Spinal cord (tissue), 10 donors: ENCODE measurements around the gene CMIP. TPM values are rescaled to one million over a fixed set of nuclear protein-coding genes. Genes with fewer than 3 reads are reported as not detected.

ENCODE experiments used
- DNase-seq, 6 donors: peaks; one replicate each; pipeline versions ENCODE4 v3.0.0 to v3.0.0-alpha.2; 2013 to 2015; ENCODE audit warnings: low spot score in 6 of 6, low read depth in 4 of 6
- H3K27ac ChIP-seq: one replicate; pipeline ENCODE4 v1.5.1; 2013; ENCODE audit warnings: low read depth, low read length, control low read depth
- H3K27me3 ChIP-seq: one replicate; pipeline ENCODE4 v1.6.1; 2013; ENCODE audit warnings: low read length; ENCODE audit not compliant: control insufficient read depth, insufficient read depth
- H3K36me3 ChIP-seq: one replicate; pipeline ENCODE4 v1.6.1; 2013; ENCODE audit warnings: low read length; ENCODE audit not compliant: control insufficient read depth, insufficient read depth
- H3K4me1 ChIP-seq: one replicate; pipeline ENCODE4 v1.6.1; 2013; ENCODE audit warnings: low read length; ENCODE audit not compliant: control insufficient read depth, insufficient read depth
- H3K4me3 ChIP-seq: one replicate; pipeline ENCODE4 v1.5.1; 2013; ENCODE audit warnings: low read depth, low read length, control low read depth
- H3K9me3 ChIP-seq: one replicate; pipeline ENCODE4 v1.6.1; 2013; ENCODE audit warnings: low read length; ENCODE audit not compliant: control insufficient read depth, insufficient read depth
- WGBS: methylation state at CpG from one replicate; pipeline ENCODE4 v1.1.5; 2013; ENCODE audit warnings: missing lambda C conversion rate; ENCODE audit not compliant: insufficient coverage; 5-methylcytosine and 5-hydroxymethylcytosine counted together
- polyA plus RNA-seq, 2 donors: library from polyadenylated mRNA; unstranded; fragments of 120-200 nt; gene quantifications; one replicate each; pipeline ENCODE4 v1.2.1, GENCODE V29; 2013; ENCODE audit not compliant: insufficient read length in 2 of 2
- total RNA-seq, 2 donors: library from RNA; depleted of rRNA in 1 of 2; stranded (reverse); fragments of 120-200 nt in 1 of 2; fragments of >200 nt in 1 of 2; gene quantifications; one replicate each; pipeline versions ENCODE4 v1.2.3 to v1.2.4, GENCODE V29; 2013 to 2014
- donor health status: healthy.

CMIP gene
- total and polyA plus RNA-seq, 4 donors = 20.6 to 151 (median 100) TPM

- H3K27ac ChIP-seq = peak overlapping the region; percentile 57
- WGBS = 11% methylated on average over 4 of the region's 10 CpGs
- no peaks in the 10 kb centered on the region for H3K27me3 ChIP-seq
- no peak overlapping the region for H3K4me3 ChIP-seq
- peaks cover 80% of the 10 kb centered on the region for H3K4me1 ChIP-seq
- peak in 2 of 6 donors; percentile 59 to 80 for DNase-seq
- H3K9me3 ChIP-seq = no peaks in the 10 kb centered on the region
- H3K36me3 ChIP-seq = peaks cover 57% of the 10 kb centered on the region
These were observed 250.9 kb downstream of the CMIP start for GRCh38 chr16:81695321-81696165.

GRCh38 chr16:81696166-81696960, 251.8 kb downstream of the CMIP start:
- Histone ChIP-seq H3K4me1 (peaks cover 80% of the 10 kb centered on the region), H3K27me3 (no peaks in the 10 kb centered on the region), H3K36me3 (peaks cover 66% of the 10 kb centered on the region), H3K4me3 (no peak overlapping the region), H3K9me3 (no peaks in the 10 kb centered on the region), H3K27ac (no peak overlapping the region)
- 78% methylated on average over 16 of the region's 22 CpGs for WGBS
- DNase-seq = no peak

- no peak for DNase-seq
- Histone ChIP-seq H3K27me3 (no peaks in the 10 kb centered on the region), H3K36me3 (peaks cover 66% of the 10 kb centered on the region), H3K4me3 (no peak overlapping the region), H3K27ac (peak overlapping the region; percentile 70), H3K4me1 (peaks cover 73% of the 10 kb centered on the region), H3K9me3 (no peaks in the 10 kb centered on the region)
- 49% methylated on average over 16 of the region's 16 CpGs for WGBS
These were observed 252.5 kb downstream of the CMIP start for GRCh38 chr16:81696961-81697615.

GRCh38 chr16:81697616-81698309, 253.2 kb downstream of the CMIP start:
- peaks cover 66% of the 10 kb centered on the region for H3K4me1 ChIP-seq
- WGBS = 20% methylated on average over 31 of the region's 36 CpGs
- H3K27ac ChIP-seq = peak overlapping the region; percentile 70
- no peak overlapping the region for H3K4me3 ChIP-seq
- no peaks in the 10 kb centered on the region for H3K9me3 ChIP-seq
- no peaks in the 10 kb centered on the region for H3K27me3 ChIP-seq
- peaks cover 66% of the 10 kb centered on the region for H3K36me3 ChIP-seq
- DNase-seq = peak; percentile 73 to 98 (median 88)

- peaks cover 64% of the 10 kb centered on the region for H3K36me3 ChIP-seq
These were observed 253.7 kb downstream of the CMIP start for GRCh38 chr16:81698310-81698641.

GRCh38 chr16:81699596-81699995, 255.0 kb downstream of the CMIP start:
- Histone ChIP-seq H3K27me3 (no peaks in the 10 kb centered on the region), H3K4me1 (peaks cover 47% of the 10 kb centered on the region), H3K27ac (no peak overlapping the region), H3K4me3 (no peak overlapping the region), H3K9me3 (no peaks in the 10 kb centered on the region), H3K36me3 (peaks cover 64% of the 10 kb centered on the region)
- DNase-seq = no peak
- 87% methylated on average over 9 of the region's 10 CpGs for WGBS

More at GRCh38 chr16:81698310-81698641, 253.7 kb downstream of the CMIP start:
- WGBS = 16% methylated on average over 5 of the region's 11 CpGs
- H3K4me3 ChIP-seq = no peak overlapping the region
- H3K9me3 ChIP-seq = no peaks in the 10 kb centered on the region
- no peaks in the 10 kb centered on the region for H3K27me3 ChIP-seq
- DNase-seq = no peak
- peak overlapping the region; percentile 70 for H3K27ac ChIP-seq
- peaks cover 61% of the 10 kb centered on the region for H3K4me1 ChIP-seq

- peaks cover 70% of the 10 kb centered on the region for H3K36me3 ChIP-seq
- no peak overlapping the region for H3K27ac ChIP-seq
- peaks cover 41% of the 10 kb centered on the region for H3K4me1 ChIP-seq
- WGBS = 78% methylated on average over 17 of the region's 20 CpGs
- no peaks in the 10 kb centered on the region for H3K27me3 ChIP-seq
- no peak for DNase-seq
- H3K4me3 ChIP-seq = no peak overlapping the region
- H3K9me3 ChIP-seq = no peaks in the 10 kb centered on the region
These were observed 255.6 kb downstream of the CMIP start for GRCh38 chr16:81700071-81700779.

- Histone ChIP-seq H3K4me1 (peaks cover 36% of the 10 kb centered on the region), H3K36me3 (peaks cover 76% of the 10 kb centered on the region), H3K4me3 (no peak overlapping the region), H3K27me3 (no peaks in the 10 kb centered on the region), H3K9me3 (no peaks in the 10 kb centered on the region), H3K27ac (no peak overlapping the region)
- no peak for DNase-seq
- 95% methylated on average over 4 of the region's 4 CpGs for WGBS
These were observed 256.2 kb downstream of the CMIP start for GRCh38 chr16:81700780-81701165.
